Measurements from ENCODE around the gene CRLF2. TPM values are rescaled to one million over a fixed set of nuclear protein-coding genes. Genes with fewer than 3 reads are reported as not detected.

CRLF2 gene
- total RNA-seq, 2 experiments from 2014 or later: 0.80 to 3.3 TPM

DNA sequence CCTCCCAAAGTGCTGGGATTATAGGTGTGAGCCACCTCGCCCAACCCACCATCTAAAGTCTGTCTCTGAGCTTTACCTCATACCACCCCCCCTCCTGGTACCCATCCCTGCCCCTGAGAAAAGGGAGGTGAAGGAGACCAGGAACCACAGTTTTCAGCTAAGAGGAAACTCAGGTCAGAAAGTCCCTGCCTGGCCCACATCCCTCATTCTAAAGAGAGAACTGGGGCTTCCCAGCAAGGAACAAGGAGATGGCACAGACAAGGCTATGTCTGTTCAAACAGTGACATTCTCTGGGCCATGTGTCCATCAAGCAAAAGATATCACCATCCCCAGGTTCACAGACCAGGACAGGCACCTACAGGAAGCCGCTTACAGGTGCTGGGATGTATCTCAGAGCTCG is 40.4 kb upstream of the CRLF2 start:
- no peaks in the 10 kb centered on the region for H3K9me2 ChIP-seq (ENCODE audit: insufficient read depth, low read length)
- ChIA-PET CTCF (ENCODE audit: unreplicated experiment) (no interaction called here), POLR2A (no interaction called here)
- H3K27ac ChIP-seq (ENCODE audit: low read depth, low read length, poor library complexity, severe bottlenecking): no peak overlapping the region
- H3K4me3 ChIP-seq (ENCODE audit: low read depth, low read length, poor library complexity, severe bottlenecking): no peak overlapping the region
- H3K4me1 ChIP-seq (ENCODE audit: insufficient read depth, low read length, poor library complexity, severe bottlenecking): peaks cover 13% of the 10 kb centered on the region
- H3K4me2 ChIP-seq (ENCODE audit: low read length): no peak overlapping the region
- TF ChIP-seq, protein P1, sequence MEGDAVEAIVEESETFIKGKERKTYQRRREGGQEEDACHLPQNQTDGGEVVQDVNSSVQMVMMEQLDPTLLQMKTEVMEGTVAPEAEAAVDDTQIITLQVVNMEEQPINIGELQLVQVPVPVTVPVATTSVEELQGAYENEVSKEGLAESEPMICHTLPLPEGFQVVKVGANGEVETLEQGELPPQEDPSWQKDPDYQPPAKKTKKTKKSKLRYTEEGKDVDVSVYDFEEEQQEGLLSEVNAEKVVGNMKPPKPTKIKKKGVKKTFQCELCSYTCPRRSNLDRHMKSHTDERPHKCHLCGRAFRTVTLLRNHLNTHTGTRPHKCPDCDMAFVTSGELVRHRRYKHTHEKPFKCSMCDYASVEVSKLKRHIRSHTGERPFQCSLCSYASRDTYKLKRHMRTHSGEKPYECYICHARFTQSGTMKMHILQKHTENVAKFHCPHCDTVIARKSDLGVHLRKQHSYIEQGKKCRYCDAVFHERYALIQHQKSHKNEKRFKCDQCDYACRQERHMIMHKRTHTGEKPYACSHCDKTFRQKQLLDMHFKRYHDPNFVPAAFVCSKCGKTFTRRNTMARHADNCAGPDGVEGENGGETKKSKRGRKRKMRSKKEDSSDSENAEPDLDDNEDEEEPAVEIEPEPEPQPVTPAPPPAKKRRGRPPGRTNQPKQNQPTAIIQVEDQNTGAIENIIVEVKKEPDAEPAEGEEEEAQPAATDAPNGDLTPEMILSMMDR (conservative IDR thresholded peaks at IDR 0.05; ENCODE audit: low read length): no peak
- no peak for TF ChIP-seq EZH2phosphoT487 (IDR thresholded peaks at IDR 0.05; ENCODE audit: borderline replicate concordance, low read depth, low read length)
- H3K36me3 ChIP-seq (ENCODE audit: insufficient read depth, low read length): no peaks in the 10 kb centered on the region
- no peak for DNase-seq (ENCODE audit: low spot score)
- no peaks in the 10 kb centered on the region for H3K9me3 ChIP-seq (ENCODE audit: low read length)
- intact Hi-C loops (cut with micrococcal nuclease; ENCODE audit: unreplicated experiment): no loop called here
- H3K79me2 ChIP-seq (ENCODE audit: insufficient read depth, low read depth, low read length): no peaks in the 10 kb centered on the region
- H4K20me1 ChIP-seq (ENCODE audit: insufficient read depth, low read length): no peaks in the 10 kb centered on the region
- no peak overlapping the region for H2AFZ ChIP-seq (ENCODE audit: low read length)
- no TSS peak for BruUV-seq (replicated peaks)

DNA sequence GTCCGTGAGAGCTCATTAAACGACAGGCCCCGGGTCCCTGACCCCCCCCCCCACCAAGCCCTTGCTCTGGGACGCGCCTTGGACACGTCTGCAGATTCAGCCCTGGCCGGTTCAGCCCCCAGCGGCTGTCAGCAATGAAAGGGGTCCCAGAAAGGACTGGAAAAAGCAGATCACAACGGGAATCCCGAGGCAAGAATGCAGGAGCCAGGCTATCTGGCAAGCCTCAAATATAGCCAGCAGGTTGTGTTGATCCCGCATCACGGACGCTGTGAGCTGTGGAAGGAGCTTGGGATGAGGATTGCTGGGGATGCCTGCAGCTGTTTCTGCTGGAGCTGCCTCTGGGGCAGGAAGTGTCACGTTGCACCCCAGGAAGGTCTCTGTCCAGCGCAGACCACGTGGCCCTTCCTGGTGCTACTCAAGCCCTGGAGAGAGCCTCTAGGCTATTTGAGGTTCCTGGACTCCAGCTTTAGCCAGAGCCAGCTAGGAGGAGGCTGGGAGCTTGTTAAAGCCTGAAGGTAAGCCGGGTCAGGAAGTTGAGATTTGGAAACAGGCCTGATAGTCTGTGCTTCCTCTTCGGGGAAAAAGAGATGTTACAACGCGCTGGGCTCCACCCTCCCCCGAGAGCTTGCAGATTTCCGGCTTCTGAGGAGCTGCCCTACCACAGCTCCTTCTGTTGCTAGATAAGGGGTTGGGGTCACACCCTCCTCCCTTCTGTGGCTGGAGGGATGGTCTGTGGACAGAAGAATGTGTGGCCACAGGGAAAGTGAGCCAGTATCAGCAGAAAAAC is 36.8 kb upstream of the CRLF2 start:
- no peaks in the 10 kb centered on the region for H3K79me2 ChIP-seq (ENCODE audit: insufficient read depth, low read depth, low read length)
- peaks cover 13% of the 10 kb centered on the region for H3K4me1 ChIP-seq (ENCODE audit: insufficient read depth, low read length, poor library complexity, severe bottlenecking)
- peak overlapping the region; percentile 99 for H2AFZ ChIP-seq (ENCODE audit: low read length)
- peak; percentile 80 for DNase-seq (ENCODE audit: low spot score)
- BruUV-seq (replicated peaks): no TSS peak
- no peaks in the 10 kb centered on the region for H3K9me3 ChIP-seq (ENCODE audit: low read length)
- H4K20me1 ChIP-seq (ENCODE audit: insufficient read depth, low read length): no peaks in the 10 kb centered on the region
- no peak for TF ChIP-seq EZH2phosphoT487 (IDR thresholded peaks at IDR 0.05; ENCODE audit: borderline replicate concordance, low read depth, low read length)
- TF ChIP-seq, protein P1 (conservative IDR thresholded peaks at IDR 0.05; ENCODE audit: low read length): no peak
- intact Hi-C loops (cut with micrococcal nuclease; ENCODE audit: unreplicated experiment): loop anchor here (5.0 kb wide), 1 partner anchor 143 kb away; the partner anchor contains the start of gene SLC25A6
- H3K4me2 ChIP-seq (ENCODE audit: low read length): peak overlapping the region; percentile 65
- ChIA-PET CTCF (ENCODE audit: unreplicated experiment) (no interaction called here), POLR2A (no interaction called here)
- H3K36me3 ChIP-seq (ENCODE audit: insufficient read depth, low read length): no peaks in the 10 kb centered on the region
- H3K9me2 ChIP-seq (ENCODE audit: insufficient read depth, low read length): no peaks in the 10 kb centered on the region
- peak overlapping the region; percentile 27 for H3K4me3 ChIP-seq (ENCODE audit: low read depth, low read length, poor library complexity, severe bottlenecking)
- peak overlapping the region; percentile 62 for H3K27ac ChIP-seq (ENCODE audit: low read depth, low read length, poor library complexity, severe bottlenecking)

Measured in OCI-LY7 (cell line).